Right ventricle myocardium superior (tissue), 1 donor: ENCODE measurements around the gene ITSN1. TPM values are rescaled to one million over a fixed set of nuclear protein-coding genes. Genes with fewer than 3 reads are reported as not detected.
A peak's percentile ranks its signal among the peaks of the same experiment; 100 is the strongest.

Experiments used
- ATAC-seq: fragments of 200-7000 bp; cut with Tn5 transposase; one replicate; pipeline ENCODE4 v1.9.1; 2020; ENCODE audit warnings: mild to moderate bottlenecking; ENCODE audit not compliant: poor library complexity
- DNase-seq: peaks from one replicate; pipeline ENCODE4 v3.0.0-alpha.2; 2020
- intact Hi-C: fragments of 100-400 bp; cut with DNase I; formaldehyde crosslinking; loops from one replicate; pipeline ENCODE4 v1.11.2; 2022
- total RNA-seq: library from RNA; stranded (reverse); fragmentation: NEBNext Ultra II Directional; extraction: Animal tissue kit (Norgen Biotek cat#: 25700); gene quantifications from one replicate; pipeline ENCODE4 v1.2.1, GENCODE V29; 2021
- donor health status: DM: no; HTN: yes; CAD: no; lungs with severe emphysema.

ITSN1 gene
- total RNA-seq, 1 donor from 2014 or later: 41.8 TPM

- DNase-seq: no peak
- no peak for ATAC-seq
- intact Hi-C loops: no loop called here
Observed at GRCh38 chr21:33817138-33817537, 174.8 kb downstream of the ITSN1 start.

- intact Hi-C loops: no loop called here
Observed at GRCh38 chr21:33817663-33818451, 175.6 kb downstream of the ITSN1 start.

GRCh38 chr21:33820230-33820770 lies 178.0 kb downstream of the ITSN1 start:
- DNase-seq (no peak), ATAC-seq (no peak)
- intact Hi-C loops: no loop called here

More at GRCh38 chr21:33817663-33818451, 175.6 kb downstream of the ITSN1 start:
- DNase-seq (no peak), ATAC-seq (no peak)

GRCh38 chr21:33820798-33821197 lies 178.5 kb downstream of the ITSN1 start:
- no peak for ATAC-seq
- DNase-seq: no peak
- intact Hi-C loops: no loop called here

- intact Hi-C loops: no loop called here
- no peak for ATAC-seq
- DNase-seq: no peak
Observed at GRCh38 chr21:33821503-33822322, 179.4 kb downstream of the ITSN1 start.

GRCh38 chr21:33824156-33824941 lies 182.0 kb downstream of the ITSN1 start:
- ATAC-seq (peak; percentile 74), DNase-seq (no peak)
- intact Hi-C loops: no loop called here

GRCh38 chr21:33825419-33825818 lies 183.1 kb downstream of the ITSN1 start:
- intact Hi-C loops: no loop called here
- ATAC-seq: peak; percentile 50

GRCh38 chr21:33825915-33826314 lies 183.6 kb downstream of the ITSN1 start:
- no peak for DNase-seq
- ATAC-seq: no peak
- intact Hi-C loops: no loop called here

More at GRCh38 chr21:33825419-33825818, 183.1 kb downstream of the ITSN1 start:
- DNase-seq: no peak

- DNase-seq: no peak
- peak; percentile 69 for ATAC-seq
- intact Hi-C loops: no loop called here
Observed at GRCh38 chr21:33828083-33828482, 185.8 kb downstream of the ITSN1 start.

GRCh38 chr21:33828577-33828976 lies 186.3 kb downstream of the ITSN1 start:
- ATAC-seq (peak; percentile 15), DNase-seq (no peak)
- intact Hi-C loops: no loop called here

- DNase-seq: no peak
- intact Hi-C loops: no loop called here
Observed at GRCh38 chr21:33829844-33830243, 187.5 kb downstream of the ITSN1 start.

GRCh38 chr21:33831962-33832659 lies 189.8 kb downstream of the ITSN1 start:
- no peak for ATAC-seq
- intact Hi-C loops: no loop called here
- no peak for DNase-seq

More at GRCh38 chr21:33829844-33830243, 187.5 kb downstream of the ITSN1 start:
- no peak for ATAC-seq

GRCh38 chr21:33834801-33835500 lies 192.7 kb downstream of the ITSN1 start:
- DNase-seq: no peak
- ATAC-seq: no peak
- intact Hi-C loops: no loop called here

GRCh38 chr21:33835920-33836319 lies 193.6 kb downstream of the ITSN1 start:
- ATAC-seq (no peak), DNase-seq (no peak)
- intact Hi-C loops: no loop called here

GRCh38 chr21:33836408-33836807 lies 194.1 kb downstream of the ITSN1 start:
- intact Hi-C loops: no loop called here
- no peak for DNase-seq
- ATAC-seq: no peak

- intact Hi-C loops: no loop called here
- DNase-seq (no peak), ATAC-seq (no peak)
Observed at GRCh38 chr21:33839167-33839716, 196.9 kb downstream of the ITSN1 start.

GRCh38 chr21:33839806-33840205 lies 197.5 kb downstream of the ITSN1 start:
- ATAC-seq: no peak
- no peak for DNase-seq
- intact Hi-C loops: no loop called here
